Sigmoid colon (tissue), 4 donors: ENCODE data around the gene ESR1.

Source experiments
- EP300 ChIP-seq, 4 donors: sonication (generic); formaldehyde crosslinking; IDR thresholded peaks; one replicate each; pipeline ENCODE4 v1.6.1; 2017; ENCODE audit warnings: antibody characterized with exemption in 4 of 4
- POLR2A ChIP-seq, 2 donors: fragments of 450-650 bp; IDR thresholded peaks; one replicate each; pipeline ENCODE4 v1.6.1; 2016; ENCODE audit warnings: antibody characterized with exemption in 2 of 2, mild to moderate bottlenecking in 2 of 2, moderate library complexity in 2 of 2
- POLR2AphosphoS5 ChIP-seq, 4 donors: sonication (generic); formaldehyde crosslinking; IDR thresholded peaks; one replicate each; pipeline ENCODE4 v1.6.1; 2017; ENCODE audit warnings: antibody characterized with exemption in 4 of 4

- TF ChIP-seq POLR2AphosphoS5 (IDR thresholded peaks at IDR 0.05) (no peak), EP300 (IDR thresholded peaks at IDR 0.05) (no peak), POLR2A (IDR thresholded peaks at IDR 0.05) (no peak)
Observed at GRCh38 chr6:151826517-151827142, 19.1 kb downstream of the ESR1 start.
